NK-92 treated with Interleukin-12 subunit alpha and Interleukin-12 subunit beta, amount 100 ng/mL, for 24 hours (cell line): ENCODE data around the gene DIS3L2.
"Not testable (repeated sequence)": the region's sequence is repeated elsewhere in the genome, so short reads cannot be mapped to it uniquely, and the experiment has no call there.

Experiments used
- DNase-seq: peaks from one replicate; lab custom pipeline; 2025; lab: John Stamatoyannopoulos, UW

The DIS3L2 gene

GRCh38 chr2:232299927-232300674 is 338.6 kb downstream of the DIS3L2 start:
- no peak for DNase-seq

GRCh38 chr2:232300894-232301387 is 339.4 kb downstream of the DIS3L2 start:
- no peak for DNase-seq

DNA sequence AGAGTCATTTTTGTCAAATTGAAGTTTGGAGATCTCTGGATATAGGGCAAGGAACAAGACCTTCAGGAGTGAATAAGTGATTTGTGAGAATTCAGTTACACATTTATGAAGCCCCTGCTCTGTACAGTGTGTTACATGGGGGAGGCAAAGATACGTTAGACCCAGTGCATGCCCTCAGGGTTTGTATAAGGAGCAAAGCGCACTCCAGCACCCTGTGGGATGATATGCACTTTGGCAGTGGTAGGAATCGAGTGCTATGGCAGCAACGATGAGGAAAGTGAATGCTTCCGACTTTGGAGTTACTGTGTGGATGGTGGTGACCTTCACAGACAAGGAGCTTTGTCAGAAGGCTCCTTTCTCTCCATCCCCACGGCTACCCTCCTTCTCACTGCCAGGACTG is 342.7 kb downstream of the DIS3L2 start:
- DNase-seq, result no peak

DNA sequence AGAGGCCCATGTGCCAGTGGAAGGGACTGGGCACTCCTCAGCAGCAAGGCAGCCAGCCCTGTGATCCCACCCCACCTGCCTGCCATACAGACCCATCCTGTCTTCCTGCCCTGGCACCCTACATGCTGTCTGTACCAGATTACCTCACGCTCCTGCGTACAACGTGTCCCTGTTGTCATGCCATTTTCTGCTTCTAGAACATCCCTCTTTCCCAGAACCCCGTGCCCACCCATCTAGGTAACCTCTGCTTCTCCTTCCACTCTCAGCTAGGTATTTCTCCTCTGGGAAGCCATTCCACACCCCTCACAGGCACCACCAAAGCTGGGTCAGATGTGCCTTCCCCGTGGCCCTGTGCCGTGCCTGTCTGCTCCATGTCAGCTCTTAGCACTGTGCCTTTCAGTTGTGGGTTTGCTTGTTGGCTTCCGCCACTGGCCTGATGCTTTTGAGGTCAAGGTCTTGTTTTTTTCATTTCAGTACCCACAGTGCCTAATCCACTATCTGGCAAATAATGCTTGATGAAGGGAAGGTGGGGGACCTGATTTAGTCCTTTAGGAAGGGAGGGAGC is 345.3 kb downstream of the DIS3L2 start:
- no peak for DNase-seq

- no peak for DNase-seq
These were observed 346.3 kb downstream of the DIS3L2 start for GRCh38 chr2:232307854-232308253.

- DNase-seq, result no peak
These were observed 347.5 kb downstream of the DIS3L2 start for GRCh38 chr2:232308986-232309385.

GRCh38 chr2:232309592-232309991 is 348.1 kb downstream of the DIS3L2 start:
- no peak for DNase-seq

- no peak for DNase-seq
These were observed 348.6 kb downstream of the DIS3L2 start for GRCh38 chr2:232310121-232310520.

GRCh38 chr2:232310696-232311095 is 349.2 kb downstream of the DIS3L2 start:
- no peak for DNase-seq

DNA sequence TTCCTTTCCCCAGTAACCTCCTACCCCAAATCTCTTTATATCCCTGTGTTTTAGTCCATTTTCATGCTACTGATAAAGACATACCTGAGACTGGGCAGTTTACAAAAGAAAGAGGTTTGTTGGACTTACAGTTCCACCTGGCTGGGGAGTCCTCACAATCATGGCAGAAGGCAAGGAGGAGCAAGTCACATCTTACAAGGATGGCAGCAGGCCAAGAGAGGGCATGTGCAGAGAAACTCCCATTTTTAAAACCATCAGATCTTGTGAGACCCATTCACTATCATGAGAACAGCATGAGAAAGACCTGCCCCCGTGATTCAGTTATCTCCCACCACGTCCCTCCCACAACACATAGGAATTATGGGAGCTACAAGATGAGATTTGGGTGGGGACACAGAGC is 352.1 kb downstream of the DIS3L2 start:
- not testable (repeated sequence) for DNase-seq

- DNase-seq, result peak; percentile 88
These were observed 353.8 kb downstream of the DIS3L2 start for GRCh38 chr2:232315049-232315922.

DNA sequence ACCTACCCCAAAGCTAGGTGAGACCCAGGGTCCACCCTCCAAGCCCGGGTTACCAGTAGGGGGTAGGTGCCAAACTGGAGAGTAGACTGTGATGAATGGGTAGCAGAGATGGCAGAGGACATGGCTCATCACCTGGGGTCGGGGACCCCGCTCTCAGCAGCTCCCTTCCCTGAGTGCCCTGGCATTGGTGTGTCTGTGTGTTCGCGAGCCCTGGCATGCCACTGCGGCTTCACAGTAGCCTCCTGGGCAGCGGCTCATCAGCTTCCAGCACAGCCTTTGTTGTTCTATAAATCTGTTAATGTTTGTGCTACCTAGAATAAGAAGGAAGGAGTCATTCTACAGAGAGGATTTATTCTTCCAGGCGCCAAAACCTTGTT is 354.4 kb downstream of the DIS3L2 start:
- DNase-seq, result no peak

GRCh38 chr2:232316461-232317330 is 355.2 kb downstream of the DIS3L2 start:
- DNase-seq, result no peak

DNA sequence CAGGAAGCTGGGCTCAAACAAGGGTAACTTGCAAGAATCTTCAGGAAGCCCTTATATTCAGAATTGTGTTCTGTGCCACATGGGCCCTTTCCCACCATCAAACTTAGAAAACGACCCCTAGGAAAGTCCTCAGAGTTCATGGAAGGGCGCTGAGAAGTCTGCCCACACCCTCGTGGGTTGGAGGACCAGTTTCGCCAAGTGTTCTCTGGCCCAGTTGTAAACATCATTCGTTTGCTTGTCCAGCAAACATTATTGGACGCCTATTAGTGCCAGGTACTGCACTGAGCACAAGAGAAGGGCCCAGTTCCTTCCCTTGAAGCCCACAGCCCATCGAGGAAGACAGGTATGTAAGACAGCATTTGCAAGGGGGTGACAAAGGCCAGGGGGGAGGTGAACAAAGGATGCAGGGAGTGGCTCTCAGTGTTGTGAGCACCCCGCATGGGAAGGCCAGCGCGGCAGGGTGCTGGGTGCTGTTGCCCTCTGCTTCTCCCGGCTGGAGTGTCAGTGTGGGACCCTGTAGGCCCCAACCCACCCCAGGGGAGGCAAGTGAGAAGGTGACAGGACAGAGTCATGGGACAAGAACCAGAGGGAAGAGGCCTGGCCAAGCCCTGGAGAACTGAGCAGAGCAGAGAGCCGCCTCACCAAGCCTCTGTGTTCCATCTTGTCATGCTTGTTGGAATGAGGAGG is 356.8 kb downstream of the DIS3L2 start:
- no peak for DNase-seq

DNA sequence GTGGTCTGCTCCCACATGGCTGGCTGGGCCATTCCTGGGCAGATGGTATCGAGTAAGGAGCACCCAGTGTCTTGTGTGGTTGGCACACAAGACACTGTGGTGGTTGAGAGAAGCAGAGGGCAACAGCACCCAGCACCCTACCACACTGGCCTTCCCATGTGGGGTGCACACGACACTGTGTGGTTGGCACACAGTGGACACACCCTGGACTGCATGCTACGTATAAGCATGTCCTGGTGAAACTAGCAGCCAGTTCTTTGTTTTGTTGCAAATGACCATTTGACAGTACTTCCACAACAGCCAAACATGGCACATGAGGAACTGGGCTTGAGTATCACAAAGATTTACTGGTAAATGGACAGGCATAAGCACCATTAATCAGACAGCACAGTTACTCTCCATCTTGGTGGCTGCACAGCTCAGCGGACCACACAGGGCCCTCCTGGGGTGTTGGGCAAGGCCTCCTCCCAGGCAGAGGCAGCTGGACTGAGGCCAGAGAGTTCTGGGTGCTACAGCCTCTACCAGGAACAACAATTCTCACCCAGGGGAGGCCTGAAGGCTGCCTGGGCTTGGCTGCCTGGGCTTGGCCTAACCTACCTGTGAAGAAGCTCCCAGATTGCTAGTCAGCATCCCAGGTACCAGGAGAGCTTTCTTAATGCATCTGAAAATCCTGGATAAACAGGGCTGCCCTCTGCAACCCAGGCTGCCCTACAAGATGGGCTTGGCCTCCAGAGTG is 357.7 kb downstream of the DIS3L2 start:
- no peak for DNase-seq

DNA sequence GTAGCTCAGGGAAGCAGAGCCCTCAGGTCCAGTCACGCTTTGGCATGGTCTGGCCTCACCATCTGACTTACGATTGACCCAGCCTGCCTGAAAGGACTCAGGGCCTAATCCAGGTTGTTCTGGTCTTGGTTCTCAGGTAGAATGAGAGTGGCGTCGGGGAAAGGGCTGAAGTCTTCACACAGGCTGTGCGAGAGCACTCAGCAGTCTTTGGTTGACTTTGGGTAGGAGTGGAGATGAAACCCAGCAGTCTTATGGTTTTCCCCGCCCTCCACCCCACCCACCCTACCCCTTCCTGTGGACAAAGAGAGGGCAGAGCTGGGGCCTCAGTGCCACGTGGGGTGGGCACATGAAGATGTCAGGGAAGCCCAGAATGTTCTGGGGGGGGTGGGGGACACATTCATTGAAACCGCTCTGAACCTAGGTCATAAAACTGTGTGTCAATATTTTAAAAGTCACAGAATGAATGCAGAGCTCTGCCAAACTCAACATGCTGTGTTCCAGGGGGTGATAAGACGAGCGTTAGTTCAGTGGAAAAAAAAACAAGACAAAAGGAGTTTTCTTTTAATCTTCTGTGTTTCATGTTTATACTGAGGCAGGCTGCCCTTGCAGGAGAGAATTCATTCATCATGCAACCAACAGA is 358.4 kb downstream of the DIS3L2 start:
- DNase-seq, result no peak

DNA sequence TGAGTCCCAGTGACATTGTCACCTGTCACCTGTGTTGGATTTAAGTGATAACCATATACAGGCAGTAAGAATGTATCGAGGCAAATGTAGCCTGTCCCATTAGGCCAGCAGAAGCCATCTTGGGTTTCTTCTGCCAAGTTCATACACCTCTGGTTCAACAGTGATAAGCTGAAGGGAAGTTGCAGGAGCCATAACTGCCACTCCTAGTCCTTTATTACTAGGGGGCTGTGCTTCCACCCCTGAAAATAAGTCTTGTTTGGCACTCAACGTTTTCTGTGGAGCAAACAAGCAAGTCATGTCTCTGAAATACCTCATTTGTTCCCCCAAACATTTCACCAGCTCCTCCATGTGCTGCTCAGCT is 358.9 kb downstream of the DIS3L2 start:
- DNase-seq, result no peak

GRCh38 chr2:232321156-232321816 is 359.8 kb downstream of the DIS3L2 start:
- DNase-seq, result no peak

GRCh38 chr2:232321817-232322559 is 360.5 kb downstream of the DIS3L2 start:
- no peak for DNase-seq
